ENCODE results near the gene FYTTD1. TPM values are rescaled to one million over a fixed set of nuclear protein-coding genes. Genes with fewer than 3 reads are reported as not detected.

FYTTD1 gene
- total RNA-seq, 1 donor from 2014 or later, result 53.1 TPM

DNA sequence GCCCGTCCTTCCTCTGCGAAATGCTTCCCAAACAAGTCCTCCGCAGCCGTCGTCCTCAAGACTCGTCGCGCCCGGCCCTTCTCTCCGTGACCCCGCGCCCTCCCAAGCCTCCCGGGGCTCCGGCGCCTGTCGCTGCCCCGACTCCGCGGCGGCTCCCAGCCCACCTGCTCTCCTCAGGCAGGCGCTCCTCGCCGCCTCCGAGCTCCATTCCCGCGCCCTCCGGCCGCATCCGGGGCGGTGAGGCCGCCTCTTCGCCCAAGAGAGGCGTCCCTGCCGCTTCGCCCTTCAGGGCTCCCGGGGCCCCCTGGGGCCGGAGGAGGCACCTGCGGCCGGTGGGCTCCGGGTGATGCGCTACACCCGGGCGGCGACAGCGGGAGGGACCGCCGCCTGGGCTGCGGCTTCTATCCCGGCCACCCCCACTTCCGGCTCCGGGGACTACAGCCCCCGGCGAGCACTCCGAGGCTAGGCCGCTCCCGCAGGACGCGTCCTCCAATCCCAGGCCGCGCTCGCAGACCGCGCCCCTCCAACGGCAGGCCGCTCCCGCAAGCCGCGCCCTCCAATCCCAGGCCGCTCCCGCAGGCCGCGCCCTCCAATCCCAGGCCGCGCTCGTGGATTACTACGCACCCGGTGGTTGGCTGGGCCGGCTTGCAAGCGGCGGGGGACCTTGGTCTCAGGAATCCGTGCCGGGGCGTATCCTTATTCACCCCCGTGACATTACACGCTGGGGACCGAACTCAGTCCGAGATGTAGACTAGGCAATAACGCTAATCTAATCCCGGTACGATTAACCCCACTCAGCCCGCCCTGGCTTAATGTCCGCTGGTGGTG is 13.0 kb upstream of the FYTTD1 start, which contains the start of gene RUBCN:
Gene RUBCN (minus strand): TSS at position 414 of the 828 bp plus-strand sequence. CDS start 185 bp downstream, at position 229.
- intact Hi-C loops (cut with micrococcal nuclease), result loop anchor here (1.0 to 10.0 kb wide), 10 partner anchors 13 to 1102 kb away; partner anchors contain the start of genes BDH1, DLG1, FYTTD1 and LRCH3

DNA sequence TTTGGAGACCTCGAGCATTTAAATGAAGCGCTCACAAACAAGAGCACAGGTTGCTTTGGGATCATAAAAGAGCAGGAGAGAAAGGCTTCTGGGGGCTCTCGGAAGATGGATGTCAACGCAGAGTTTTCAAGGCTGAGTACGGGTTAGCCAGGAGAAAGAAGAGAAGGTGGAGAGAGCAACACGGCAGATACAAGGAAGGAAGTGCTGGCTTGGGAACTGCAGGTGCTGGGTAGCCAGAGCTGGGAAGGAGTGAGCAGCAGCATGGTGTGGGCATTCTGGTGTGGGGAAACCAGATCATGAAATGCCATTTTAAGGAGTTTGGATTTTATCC is 12.4 kb upstream of the FYTTD1 start:
- intact Hi-C loops (cut with micrococcal nuclease), result loop anchor here (1.0 to 10.0 kb wide), 7 partner anchors 12 to 1102 kb away; partner anchors contain the start of genes BDH1, DLG1, FYTTD1 and NRROS

DNA sequence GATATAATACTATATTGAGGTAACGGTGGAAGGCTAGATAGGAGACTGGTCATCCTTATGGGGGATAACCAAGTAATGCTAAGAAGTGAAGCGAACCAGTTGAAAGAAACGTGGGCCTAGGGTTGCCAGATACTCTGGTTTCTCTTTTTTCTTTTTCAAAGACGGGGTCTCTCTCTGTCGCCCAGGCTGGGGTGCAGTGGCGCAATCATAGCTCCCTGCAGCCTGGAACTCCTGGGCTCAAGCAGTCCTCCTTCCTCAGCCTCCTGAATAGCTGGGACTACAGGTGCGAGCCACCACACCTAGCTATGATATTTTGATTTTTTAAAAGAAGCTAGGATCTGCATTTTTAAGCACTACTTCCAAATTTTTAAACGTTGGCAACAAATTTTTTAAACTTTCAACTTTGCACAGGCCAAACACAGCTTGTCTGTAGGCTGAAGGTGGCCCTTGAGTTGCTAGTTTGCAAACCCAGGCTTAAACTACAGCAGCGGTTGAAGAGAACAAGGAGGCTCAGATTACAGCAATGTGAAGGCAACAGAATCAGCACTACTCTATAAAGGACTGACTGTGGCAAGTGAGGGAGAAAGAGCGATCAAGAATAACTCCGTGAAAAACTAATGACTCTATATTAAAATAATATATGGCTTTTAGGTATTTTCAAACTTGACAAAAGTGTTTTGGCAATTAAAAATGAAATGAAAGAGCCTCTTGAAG is 11.8 kb upstream of the FYTTD1 start:
- intact Hi-C loops (cut with micrococcal nuclease), result loop anchor here (1.0 to 10.0 kb wide), 7 partner anchors 11 to 1103 kb away; partner anchors contain the start of genes BDH1, DLG1, FYTTD1 and NRROS

DNA sequence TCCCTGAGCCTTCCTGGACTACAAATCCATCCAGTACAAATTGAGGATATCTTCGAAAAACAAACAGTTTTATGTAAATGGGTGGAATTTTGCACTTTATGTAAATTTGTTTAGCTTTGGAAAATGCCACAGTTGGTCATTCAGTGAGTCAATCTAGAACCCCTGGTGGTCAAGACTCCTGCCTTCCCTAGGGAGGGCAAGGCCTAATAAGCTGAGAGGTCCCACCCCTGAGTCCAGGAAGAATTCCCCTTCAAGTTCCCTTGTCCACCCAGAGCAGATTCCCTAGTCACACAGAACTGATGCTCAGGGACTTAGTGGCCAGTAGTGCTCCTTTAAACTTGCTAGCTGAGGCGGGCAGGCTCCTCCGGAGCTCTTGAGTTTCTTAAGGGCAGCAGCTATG is 6.9 kb upstream of the FYTTD1 start:
- intact Hi-C loops (cut with micrococcal nuclease), result no loop called here

DNA sequence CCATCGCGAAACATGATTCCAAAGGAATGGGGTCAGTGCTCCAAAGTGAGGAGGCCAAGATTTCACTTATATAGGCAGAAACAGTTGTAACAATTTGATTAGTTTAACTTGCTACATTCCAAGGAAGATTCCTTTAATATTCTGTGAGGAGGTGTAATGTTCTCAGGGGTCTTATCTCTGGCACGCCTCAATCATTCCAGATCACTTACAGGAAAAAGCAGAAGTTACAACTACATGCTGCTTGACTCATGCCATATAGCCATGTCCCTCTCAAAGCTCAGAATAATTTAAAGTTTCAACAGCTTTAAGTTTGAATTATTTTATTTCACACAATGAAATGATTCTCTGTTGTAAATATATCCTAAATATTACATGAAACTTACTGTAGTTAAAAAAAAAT is 3.5 kb upstream of the FYTTD1 start:
- intact Hi-C loops (cut with micrococcal nuclease), result no loop called here

DNA sequence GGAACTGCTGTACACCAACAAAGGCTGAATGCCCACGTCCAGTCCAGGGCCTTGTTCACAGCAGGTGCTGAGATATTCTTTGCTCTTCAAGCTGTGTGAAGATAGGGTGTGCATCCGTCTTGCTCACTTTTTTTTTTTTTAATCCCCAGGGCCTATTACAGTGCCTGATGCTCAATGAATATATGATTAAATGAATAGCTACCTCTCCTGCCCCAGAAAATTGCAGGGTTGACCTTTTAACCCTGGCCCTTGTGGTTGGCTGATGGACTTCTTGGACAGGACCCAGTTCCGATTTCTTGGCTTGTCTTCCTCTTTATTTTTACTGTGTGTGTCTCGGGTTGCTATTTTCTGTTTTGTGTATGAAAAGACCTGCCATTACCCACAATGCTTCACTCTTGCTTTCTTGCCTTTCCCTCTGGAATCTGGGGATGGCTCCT is 2.9 kb upstream of the FYTTD1 start:
- intact Hi-C loops (cut with micrococcal nuclease), result no loop called here

DNA sequence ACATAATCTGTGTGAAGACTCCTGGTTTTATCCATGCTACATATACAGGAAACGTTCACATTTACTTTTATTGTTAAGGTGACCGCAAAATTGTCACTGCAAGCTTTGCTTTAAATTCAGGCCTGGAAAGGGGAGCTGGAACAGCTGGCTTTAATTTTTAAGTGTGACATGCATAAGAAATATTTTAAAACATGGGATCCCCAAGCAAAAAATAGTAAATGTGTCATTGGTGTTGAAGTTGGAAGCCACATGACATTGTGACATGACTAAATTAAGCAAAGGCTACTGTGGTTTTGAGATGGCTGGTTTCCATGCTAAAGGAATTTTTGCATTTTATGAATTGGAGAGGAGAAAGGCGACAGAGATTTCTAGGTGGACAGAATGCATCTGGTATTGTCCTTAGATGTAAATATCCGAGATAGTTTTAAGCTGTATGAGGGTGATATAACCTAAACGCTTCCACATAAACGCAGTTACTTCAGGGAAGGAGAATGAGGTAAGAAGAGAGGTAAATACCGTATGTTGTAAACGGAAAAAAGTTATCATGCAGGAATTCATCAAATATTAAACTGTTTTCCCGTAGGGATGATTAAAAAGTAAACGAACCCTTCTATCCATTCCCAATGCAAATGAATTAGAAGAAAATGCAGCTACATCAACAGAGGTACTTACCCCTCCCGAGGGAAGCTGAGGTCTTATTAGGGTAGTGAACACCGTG is 927 bp upstream of the FYTTD1 start:
- intact Hi-C loops (cut with micrococcal nuclease), result loop anchor here (1.0 kb wide), 4 partner anchors 11 to 54 kb away; partner anchors contain the start of gene LRCH3

DNA sequence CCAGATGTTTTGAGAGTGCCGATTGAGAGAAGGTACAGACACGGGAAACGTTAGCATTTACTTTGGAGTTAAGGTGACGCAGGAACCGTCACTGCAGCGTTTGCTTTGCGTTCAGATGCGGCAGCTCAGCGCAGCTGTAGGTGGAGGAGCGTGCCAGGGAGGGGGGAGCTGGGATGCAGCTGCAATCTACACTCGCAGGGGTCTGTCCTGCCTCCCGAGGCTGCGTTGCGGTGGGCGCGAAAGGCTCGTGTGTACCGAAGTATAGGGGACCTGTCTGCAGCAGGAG is 425 bp upstream of the FYTTD1 start:
- intact Hi-C loops (cut with micrococcal nuclease), result loop anchor here (1.0 kb wide), 4 partner anchors 12 to 53 kb away; partner anchors contain the start of gene LRCH3

DNA sequence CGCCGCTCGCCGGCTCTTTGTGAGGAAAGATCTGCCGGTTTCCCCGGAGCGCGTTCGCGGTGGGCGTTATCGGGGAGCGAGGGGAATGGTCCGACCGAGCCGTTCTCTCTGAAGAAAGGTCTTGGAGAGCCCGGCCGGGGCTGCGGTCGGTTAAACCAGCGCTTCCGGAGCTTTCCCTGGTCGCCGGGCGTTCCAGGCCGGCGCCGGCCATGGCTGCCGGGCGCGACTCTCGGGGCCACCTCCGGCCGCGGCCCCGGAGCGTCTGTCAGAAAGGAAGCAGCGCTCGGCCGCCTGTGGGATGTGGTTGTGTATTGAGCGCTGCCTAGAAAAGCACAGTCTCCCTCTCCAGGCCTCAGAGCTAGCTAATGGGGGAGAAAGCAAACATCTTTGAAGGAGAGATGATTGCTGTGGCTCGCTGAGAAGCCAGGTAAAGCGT is 731 bp downstream of the FYTTD1 start:
- intact Hi-C loops (cut with micrococcal nuclease), result loop anchor here (1.0 to 5.0 kb wide), 2 partner anchors 98 to 453 kb away; partner anchors contain the start of gene DLG1

DNA sequence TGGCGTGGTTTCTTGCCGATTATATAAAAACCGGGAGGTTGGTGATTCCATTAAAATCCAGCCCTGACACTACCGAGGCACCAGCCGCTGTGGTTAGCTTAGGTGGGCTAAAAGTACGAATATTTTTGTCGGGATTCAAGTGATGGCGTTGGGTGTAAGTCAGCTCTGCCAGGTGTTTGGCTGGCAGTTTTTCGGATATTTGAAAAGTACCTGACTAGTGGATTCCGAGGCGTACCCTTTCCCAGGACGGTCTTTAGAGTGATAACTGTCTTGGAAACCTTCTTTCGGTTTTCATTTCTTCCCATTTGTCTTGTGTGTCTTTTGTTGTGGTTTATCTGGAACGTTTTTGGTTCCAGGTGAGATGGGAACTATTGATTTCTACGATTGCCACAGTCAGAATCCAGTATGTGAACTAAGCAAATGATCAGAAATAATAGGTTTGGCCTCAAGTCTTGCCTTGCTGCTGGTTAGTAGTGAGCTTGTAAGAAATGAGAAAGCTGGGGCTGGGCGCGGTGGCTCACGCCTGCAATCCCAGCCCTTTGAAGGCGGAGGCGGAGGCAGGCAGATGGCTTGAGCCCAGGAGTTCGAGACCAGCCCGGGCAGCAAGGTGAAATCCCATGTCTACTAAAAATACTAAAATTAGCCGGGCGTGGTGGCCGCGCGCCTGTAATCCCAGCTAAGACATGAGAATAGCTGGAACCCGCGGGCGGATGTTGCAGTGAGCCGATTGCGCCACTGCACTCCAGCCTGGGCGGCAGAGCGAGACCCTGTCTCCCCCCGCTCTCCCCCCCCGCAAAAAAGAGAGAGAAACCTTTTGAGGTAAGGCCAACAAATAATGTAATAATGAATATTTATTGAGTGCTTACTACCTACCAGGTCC is 1.4 kb downstream of the FYTTD1 start:
- intact Hi-C loops (cut with micrococcal nuclease), result loop anchor here (1.0 to 5.0 kb wide), 2 partner anchors 97 to 454 kb away; partner anchors contain the start of gene DLG1

DNA sequence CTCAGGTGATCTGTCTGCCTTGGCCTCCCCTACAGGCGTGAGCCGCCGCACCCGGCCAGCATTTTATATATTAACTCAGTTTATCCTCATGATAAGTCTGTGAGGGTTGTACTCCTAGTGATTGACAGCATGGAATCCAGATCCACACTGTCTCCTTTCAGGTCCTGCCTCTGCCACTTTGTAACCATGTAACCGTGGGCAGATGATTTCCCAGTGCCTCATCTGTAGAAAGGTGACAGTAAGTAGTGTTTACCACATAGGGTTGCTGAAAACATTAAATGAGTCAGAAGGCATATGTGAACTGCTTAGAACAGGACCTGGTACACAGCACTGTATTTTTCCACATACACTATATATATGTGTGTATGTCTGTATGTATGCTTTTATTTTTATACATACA is 2.4 kb downstream of the FYTTD1 start:
- intact Hi-C loops (cut with micrococcal nuclease), result loop anchor here (5.0 kb wide), 1 partner anchor 455 kb away; the partner anchor contains the start of gene DLG1

DNA sequence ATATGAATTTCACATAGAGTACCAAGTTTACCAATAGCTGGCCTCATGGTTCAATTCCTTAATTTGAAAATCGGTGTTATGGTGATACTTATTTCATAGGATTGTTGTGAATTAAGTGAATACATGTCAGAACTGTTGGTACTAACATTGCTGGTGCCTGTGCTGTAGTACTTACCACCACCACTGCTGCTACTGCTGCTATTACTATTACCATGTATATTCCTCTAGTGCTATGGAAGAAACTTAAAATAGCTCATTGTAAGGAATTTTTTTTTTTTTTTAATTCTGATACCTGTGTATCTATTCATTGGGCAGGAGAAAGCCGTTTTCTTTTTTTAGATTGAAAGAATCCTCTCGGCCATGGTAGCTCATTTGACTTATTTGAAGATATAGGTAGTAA is 3.6 kb downstream of the FYTTD1 start:
- intact Hi-C loops (cut with micrococcal nuclease), result loop anchor here (5.0 kb wide), 1 partner anchor 456 kb away; the partner anchor contains the start of gene DLG1

DNA sequence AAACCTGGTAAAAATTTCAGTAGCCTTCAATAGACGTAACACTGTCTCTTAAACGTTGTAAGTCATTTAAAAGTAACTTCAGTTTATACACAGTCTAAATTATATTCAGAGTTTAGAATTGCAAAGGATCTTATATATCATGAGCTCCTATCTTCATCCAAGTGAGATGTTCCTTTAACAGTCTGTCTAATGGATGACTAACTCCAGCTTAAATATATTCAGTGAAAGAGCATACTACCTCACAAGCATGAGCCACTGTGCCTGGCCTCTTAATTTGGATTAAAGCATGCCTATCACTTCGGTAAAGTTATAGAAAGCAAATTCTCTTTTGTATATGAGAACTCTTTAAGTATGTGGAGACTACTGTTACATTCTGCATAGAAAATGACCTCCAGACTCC is 7.0 kb downstream of the FYTTD1 start:
- intact Hi-C loops (cut with micrococcal nuclease), result no loop called here

DNA sequence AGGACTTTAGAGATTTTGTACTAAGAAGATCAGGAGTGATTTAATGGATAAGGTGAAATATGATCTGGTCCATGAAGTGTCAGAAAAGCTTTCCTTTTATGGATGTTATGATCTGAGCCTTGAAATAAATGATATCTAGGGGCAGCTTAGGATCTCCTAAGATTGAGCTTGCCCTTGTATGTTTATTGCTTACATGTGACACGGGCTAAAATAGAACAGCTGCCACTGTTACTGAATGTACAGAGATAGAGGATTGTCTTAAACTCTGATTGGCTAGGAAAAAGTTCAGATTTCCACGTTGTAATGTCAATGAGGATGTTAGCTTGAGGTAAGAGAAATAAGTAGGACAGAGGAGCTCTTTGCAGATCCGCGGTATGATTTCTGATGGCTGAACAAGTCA is 8.8 kb downstream of the FYTTD1 start:
- intact Hi-C loops (cut with micrococcal nuclease), result no loop called here

DNA sequence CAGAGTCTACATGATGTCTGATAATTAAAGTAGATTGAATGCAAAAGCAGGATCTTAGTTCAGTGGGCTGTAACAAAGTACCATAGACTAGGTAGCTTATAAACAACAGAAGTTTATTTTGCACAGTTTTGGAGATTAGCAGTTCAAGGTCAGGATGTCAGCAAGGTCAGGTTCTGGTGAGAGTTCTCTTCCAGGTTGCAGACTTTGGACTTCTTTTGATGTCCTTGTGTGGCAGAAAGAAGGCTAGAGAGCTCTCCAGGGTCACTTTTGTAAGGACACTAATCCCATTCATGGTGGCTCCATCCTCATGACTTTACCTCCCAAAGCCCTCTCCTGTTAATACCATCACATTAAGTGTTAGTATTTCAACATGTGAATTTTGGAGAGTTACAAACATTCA is 12.1 kb downstream of the FYTTD1 start:
- intact Hi-C loops (cut with micrococcal nuclease), result no loop called here

DNA sequence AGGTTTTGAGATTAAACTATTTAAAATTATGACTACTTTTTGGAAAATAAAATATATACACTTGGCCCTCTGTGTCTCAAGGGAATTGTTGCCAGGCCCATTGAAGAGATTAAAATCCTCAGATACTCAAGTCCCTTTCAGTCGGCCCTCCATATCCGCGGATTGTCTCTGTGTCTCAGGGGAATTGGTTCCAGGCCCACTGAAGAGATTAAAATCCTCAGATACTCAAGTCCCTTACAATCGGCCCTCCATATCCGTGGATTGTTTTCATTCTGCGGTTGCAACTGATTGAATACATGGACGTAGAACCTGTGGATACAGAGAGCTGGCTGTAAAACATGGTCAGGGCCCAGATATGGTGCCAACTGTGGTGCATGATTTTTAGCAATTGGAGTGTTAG is 25.6 kb downstream of the FYTTD1 start:
- intact Hi-C loops (cut with micrococcal nuclease), result no loop called here

DNA sequence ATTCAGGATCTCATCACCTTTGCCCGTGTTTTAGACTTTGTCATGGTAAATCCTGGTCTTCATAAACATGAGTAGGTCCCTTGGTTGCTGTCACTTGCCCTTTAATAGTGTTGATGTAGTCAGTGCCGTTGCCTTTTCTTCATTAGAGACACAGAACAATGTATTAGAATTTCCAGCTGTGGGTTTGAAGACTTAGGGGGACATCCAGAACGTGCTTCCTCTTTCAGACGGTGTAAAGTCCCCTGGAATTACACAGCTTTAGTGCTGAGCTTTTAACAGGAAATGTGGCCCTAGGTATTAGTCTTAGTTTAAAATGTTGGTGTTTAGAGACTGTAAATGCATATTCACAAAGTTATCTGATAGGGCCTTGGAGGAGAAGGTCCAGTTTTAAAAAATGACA is 32.5 kb downstream of the FYTTD1 start:
- intact Hi-C loops (cut with micrococcal nuclease), result no loop called here

DNA sequence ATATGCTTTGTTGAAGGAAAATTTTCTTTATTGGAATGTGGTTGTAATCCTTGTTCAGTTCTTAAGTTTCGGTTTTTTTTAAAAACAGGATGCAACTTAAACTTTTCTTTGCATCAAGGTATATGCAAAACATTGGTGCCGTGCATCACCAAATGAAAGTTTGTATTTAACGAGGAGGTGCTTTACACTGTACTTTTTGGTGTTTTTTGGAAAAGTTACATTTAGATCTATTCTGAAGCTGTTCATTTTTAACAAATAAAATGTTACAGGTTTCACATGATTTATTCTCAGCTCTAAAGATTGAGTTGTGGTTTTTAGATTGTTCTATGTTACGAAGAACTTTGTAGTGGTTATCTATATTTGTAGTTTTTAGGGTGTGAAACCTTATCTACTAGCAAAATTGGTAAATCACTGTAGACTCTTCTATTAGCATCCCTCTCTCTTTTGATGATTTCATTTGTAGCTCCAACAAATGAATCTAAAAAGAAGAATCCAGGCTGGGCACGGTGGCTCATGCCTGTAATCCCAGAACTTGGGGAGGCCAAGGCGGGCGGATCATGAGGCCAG is 34.4 kb downstream of the FYTTD1 start:
- intact Hi-C loops (cut with micrococcal nuclease), result no loop called here

DNA sequence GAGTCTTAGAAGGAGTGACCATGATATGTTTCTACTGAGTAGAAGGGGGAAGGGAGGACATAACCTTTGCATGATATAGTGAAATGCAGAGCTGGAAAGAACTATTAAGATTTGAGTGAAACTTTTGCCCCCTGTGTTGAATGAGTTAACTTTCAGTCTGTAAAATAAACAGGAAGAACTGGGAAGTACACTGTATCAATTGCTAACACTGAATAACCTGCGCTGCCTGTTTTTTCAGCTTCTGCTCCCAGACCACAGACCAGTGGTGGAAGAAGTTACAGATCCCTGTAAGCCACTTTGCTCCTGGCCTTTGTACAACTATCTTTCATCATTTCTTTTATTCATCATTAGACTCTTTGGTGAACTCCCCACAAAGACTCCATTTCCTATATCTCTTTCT is 37.7 kb downstream of the FYTTD1 start:
- intact Hi-C loops (cut with micrococcal nuclease), result no loop called here

DNA sequence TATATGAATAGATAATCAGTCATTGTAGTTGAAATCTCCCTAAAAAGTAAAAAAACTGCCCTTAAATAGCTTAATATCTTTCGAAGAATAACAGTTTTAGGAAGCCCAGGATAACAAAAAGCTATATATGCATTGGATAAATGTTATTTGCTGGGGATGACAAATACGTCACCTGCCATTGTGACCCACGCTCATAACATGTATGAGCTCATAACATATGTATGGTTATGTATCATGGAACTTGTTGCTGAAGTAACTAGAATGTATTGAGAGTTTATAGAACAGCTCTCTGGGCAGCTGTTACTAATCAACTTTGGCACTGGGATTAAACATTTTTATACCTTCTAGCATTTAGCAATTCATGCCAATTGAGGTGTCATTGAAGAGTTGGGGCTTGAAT is 39.6 kb downstream of the FYTTD1 start:
- intact Hi-C loops (cut with micrococcal nuclease), result no loop called here

Measured in T-helper 1 cell treated with Interleukin-12 subunit alpha and Interleukin-12 subunit beta and Interleukin-4 antibody, amounts not matched to agents 30 ng/mL and 1 ng/mL, for 36 hours (primary cell).